IMR-90 (cell line): ENCODE results near the gene ACTR1A. TPM values are rescaled to one million over a fixed set of nuclear protein-coding genes. Genes with fewer than 3 reads are reported as not detected.

Experiments used
- ATAC-seq: fragments of 200-7000 bp; cut with Tn5 transposase; 2 replicates; pipeline ENCODE4 v1.9.1; 2020; ENCODE audit warnings: low read depth, mild to moderate bottlenecking, moderate library complexity
- BruUV-seq: library from RNA; stranded (reverse); fragments of 400-500 nt; replicated peaks from 2 replicates; lab custom pipeline; 2021; lab: Mats Ljungman, UMichigan
- CTCF ChIA-PET: fragments of 300-600 bp; formaldehyde crosslinking; extraction: SDS; loops from one replicate; lab custom pipeline; 2021; ENCODE audit warnings: antibody characterized with exemption; lab: Yijun Ruan, JAX
- POLR2A ChIA-PET: fragments of 300-600 bp; sonication (Branson Sonifier 250); formaldehyde crosslinking; loops from one replicate; lab custom pipeline; 2022; ENCODE audit warnings: antibody characterized with exemption; ENCODE audit not compliant: unreplicated experiment; lab: Charles Lee
- DNase-seq: peaks from one replicate; pipeline ENCODE4 v3.0.0; 2013
- H2AFZ ChIP-seq: replicated peaks from 2 replicates; pipeline ENCODE3; 2013; ENCODE audit warnings: low read length, mild to moderate bottlenecking; ENCODE audit not compliant: poor library complexity
- H2AK5ac ChIP-seq: 2 replicates; pipeline ENCODE4 v1.6.1; 2013; ENCODE audit warnings: low read depth, low read length, inconsistent platforms
- H2AK9ac ChIP-seq: replicated peaks from 2 replicates; pipeline ENCODE3; 2013; ENCODE audit warnings: mild to moderate bottlenecking, low read depth, low read length, moderate library complexity; ENCODE audit not compliant: poor library complexity
- H2BK120ac ChIP-seq: 2 replicates; pipeline ENCODE4 v1.6.1; 2013; ENCODE audit warnings: low read depth, low read length, inconsistent platforms
- H2BK15ac ChIP-seq: 3 replicates; pipeline ENCODE4 v1.6.1; 2013; ENCODE audit warnings: low read depth, low read length, inconsistent platforms
- H2BK20ac ChIP-seq: 2 replicates; pipeline ENCODE4 v1.6.1; 2013; ENCODE audit warnings: low read depth, mild to moderate bottlenecking, inconsistent platforms, low read length, moderate library complexity
- H2BK5ac ChIP-seq: 2 replicates; pipeline ENCODE4 v1.6.1; 2013; ENCODE audit warnings: mild to moderate bottlenecking, low read depth, low read length, inconsistent platforms; ENCODE audit not compliant: poor library complexity, severe bottlenecking
- H3K14ac ChIP-seq: replicated peaks from 2 replicates; pipeline ENCODE4 v1.6.1; 2013; ENCODE audit warnings: low read depth, low read length, inconsistent platforms
- H3K18ac ChIP-seq: 2 replicates; pipeline ENCODE4 v1.6.1; 2013; ENCODE audit warnings: low read depth, low read length, control low read depth
- H3K23ac ChIP-seq: 2 replicates; pipeline ENCODE4 v1.6.1; 2013; ENCODE audit warnings: low read depth, low read length, inconsistent platforms
- H3K27ac ChIP-seq: 2 replicates; pipeline ENCODE4 v1.5.1; 2013; ENCODE audit warnings: mild to moderate bottlenecking, control low read depth, low read length; ENCODE audit not compliant: insufficient read depth
- H3K27me3 ChIP-seq: 2 replicates; pipeline ENCODE4 v1.6.1; 2013; ENCODE audit warnings: low read length; ENCODE audit not compliant: control insufficient read depth, insufficient read depth
- H3K36me3 ChIP-seq: 2 replicates; pipeline ENCODE4 v1.6.1; 2013; ENCODE audit warnings: low read length, mixed read lengths; ENCODE audit not compliant: control insufficient read depth, insufficient read depth
- H3K4ac ChIP-seq: 2 replicates; pipeline ENCODE4 v1.6.1; 2013; ENCODE audit warnings: low read depth, low read length, inconsistent platforms
- H3K4me1 ChIP-seq: 2 replicates; pipeline ENCODE4 v1.6.1; 2013; ENCODE audit warnings: low read length, mixed read lengths; ENCODE audit not compliant: control insufficient read depth, insufficient read depth
- H3K4me2 ChIP-seq: 2 replicates; pipeline ENCODE4 v1.6.1; 2013; ENCODE audit warnings: low read depth, mild to moderate bottlenecking, control low read depth, low read length, moderate library complexity
- H3K4me3 ChIP-seq: 2 replicates; pipeline ENCODE4 v1.5.1; 2013; ENCODE audit warnings: low read depth, mild to moderate bottlenecking, control low read depth, low read length, moderate library complexity; ENCODE audit not compliant: insufficient read depth
- H3K56ac ChIP-seq: 2 replicates; pipeline ENCODE4 v1.6.1; 2013; ENCODE audit warnings: low read length, inconsistent platforms; ENCODE audit not compliant: insufficient read depth; ENCODE audit errors: extremely low read depth
- H3K79me1 ChIP-seq, 2 experiments: 2 replicates each; pipeline ENCODE4 v1.6.1; 2013; ENCODE audit warnings: low read length in 2 of 2, inconsistent platforms in 1 of 2, low read depth in 1 of 2
- H3K9ac ChIP-seq: 2 replicates; pipeline ENCODE4 v1.6.1; 2013; ENCODE audit warnings: low read depth, low read length, control low read depth
- H3K9me1 ChIP-seq: 2 replicates; pipeline ENCODE4 v1.6.1; 2013; ENCODE audit warnings: low read length, inconsistent platforms; ENCODE audit not compliant: insufficient read depth
- H3K9me3 ChIP-seq: 2 replicates; pipeline ENCODE4 v1.6.1; 2013; ENCODE audit warnings: low read length; ENCODE audit not compliant: control insufficient read depth, insufficient read depth
- H4K20me1 ChIP-seq: 2 replicates; pipeline ENCODE4 v1.6.1; 2013; ENCODE audit warnings: low read length, inconsistent platforms; ENCODE audit not compliant: insufficient read depth
- H4K5ac ChIP-seq: 2 replicates; pipeline ENCODE4 v1.6.1; 2013; ENCODE audit warnings: mild to moderate bottlenecking, low read depth, low read length, control low read depth
- H4K8ac ChIP-seq, 2 experiments: 2 replicates each; pipeline ENCODE4 v1.6.1; 2013; ENCODE audit warnings: low read depth in 2 of 2, low read length in 2 of 2, control low read depth in 1 of 2, inconsistent platforms in 1 of 2
- H4K91ac ChIP-seq: 2 replicates; pipeline ENCODE4 v1.6.1; 2013; ENCODE audit warnings: low read depth, low read length, inconsistent platforms; ENCODE audit not compliant: insufficient read depth
- BHLHE40 ChIP-seq: fragments of 150-350 bp; IDR thresholded peaks from 2 replicates; pipeline ENCODE4 v1.6.1; 2016; ENCODE audit warnings: mild to moderate bottlenecking, low read depth, low read length
- CHD1 ChIP-seq: IDR thresholded peaks from 2 replicates; pipeline ENCODE4 v1.6.1; 2012; ENCODE audit warnings: low read depth, low read length, improper control_type of control experiment
- ELK1 ChIP-seq: fragments of 150-350 bp; IDR thresholded peaks from 2 replicates; pipeline ENCODE4 v1.6.1; 2016; ENCODE audit warnings: low read depth, mild to moderate bottlenecking, low read length, moderate library complexity, borderline replicate concordance
- NFE2L2 ChIP-seq: fragments of 150-350 bp; IDR thresholded peaks from 2 replicates; pipeline ENCODE4 v1.6.1; 2016; ENCODE audit warnings: low read depth, mild to moderate bottlenecking, low read length
- POLR2A ChIP-seq: IDR thresholded peaks from 2 replicates; pipeline ENCODE4 v1.6.1; 2012; ENCODE audit warnings: mild to moderate bottlenecking, low read depth, low read length
- SMC3 ChIP-seq: fragments of 150-350 bp; IDR thresholded peaks from 2 replicates; pipeline ENCODE4 v1.6.1; 2016; ENCODE audit warnings: low read depth, mild to moderate bottlenecking, antibody characterized with exemption, low read length, moderate library complexity
- WGBS, 2 experiments: methylation state at CpG; one replicate each; pipeline versions ENCODE4 v1.1.5 to v1.1.7; 2013; ENCODE audit warnings: missing lambda C conversion rate in 2 of 2; ENCODE audit not compliant: insufficient read length in 1 of 2; ENCODE audit errors: extremely low coverage in 2 of 2; 5-methylcytosine and 5-hydroxymethylcytosine counted together
- dilution Hi-C: fragments of 300-500 bp; cut with HindIII; formaldehyde crosslinking; loops from one replicate; pipeline ENCODE4 v1.14.3; 2018; ENCODE audit warnings: low sequenced_read_pairs; ENCODE audit not compliant: unreplicated experiment
- in situ Hi-C: fragments of 300-500 bp; cut with MboI; formaldehyde crosslinking; loops from 3 replicates; pipeline ENCODE4 v1.14.3; 2019; ENCODE audit warnings: low sequenced_read_pairs, inconsistent platforms, mixed read lengths
- intact Hi-C: fragments of 100-400 bp; cut with micrococcal nuclease; formaldehyde crosslinking; loops from 2 replicates; pipeline ENCODE4 v1.10.0; 2022
- polyA plus RNA-seq, 3 experiments: library from polyadenylated mRNA; depleted of rRNA; stranded (reverse); fragments of >200 nt; gene quantifications; 2 replicates each; pipeline ENCODE4 v1.2.3, GENCODE V29; 2012; ENCODE audit warnings: low replicate concordance in 1 of 3
- total RNA-seq: library from RNA; depleted of rRNA; stranded (reverse); fragments of >200 nt; gene quantifications from 2 replicates; pipeline ENCODE4 v1.2.3, GENCODE V29; 2012

The ACTR1A gene
- total and polyA plus RNA-seq, 2 of the 4 experiments (the other 2 are of a cell fraction) = 142 to 157 TPM

DNA sequence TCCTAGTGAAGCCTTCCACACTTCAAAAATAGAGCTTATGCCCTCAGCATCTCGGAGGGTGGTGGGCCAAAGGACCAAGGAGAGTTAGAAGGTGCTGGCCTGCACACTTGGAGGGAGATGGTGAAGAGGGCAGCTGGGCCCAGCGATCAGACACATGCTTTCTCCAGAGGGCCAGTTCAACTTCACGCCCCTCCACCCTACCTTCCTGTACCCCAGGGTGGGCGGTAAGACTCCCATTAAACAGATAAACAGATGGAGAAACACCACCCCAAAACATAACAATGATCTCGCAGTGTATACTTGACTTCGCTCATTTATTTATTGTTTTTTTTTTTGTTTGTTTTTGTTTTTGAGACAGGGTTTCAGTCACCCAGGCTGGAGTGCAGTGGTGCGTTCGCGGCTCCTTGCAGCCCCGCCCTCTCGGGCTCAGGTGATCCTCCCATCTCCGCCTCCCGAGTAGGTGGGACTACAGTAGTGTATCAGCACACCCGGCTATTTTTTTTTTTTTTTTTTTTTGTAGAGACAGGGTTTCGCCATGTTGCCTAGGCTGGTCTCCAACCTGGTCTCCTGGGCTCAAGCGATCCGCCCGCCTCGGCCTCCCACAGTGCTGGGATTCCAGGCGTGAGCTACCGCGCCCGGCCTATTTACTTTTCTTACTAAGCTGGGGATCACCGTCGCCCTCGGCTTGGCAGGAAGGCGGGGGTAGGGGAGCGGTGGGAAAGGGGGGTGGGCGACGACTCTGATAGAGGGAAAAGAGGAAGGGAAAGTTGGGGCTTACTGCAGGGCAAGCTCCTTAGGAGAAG, 53.0 kb downstream of the ACTR1A start:
- Histone ChIP-seq H4K91ac (no peak overlapping the region; the same call in 1 of the 2 replicates), H3K18ac (no peak overlapping the region), H3K4me2 (peak overlapping the region; percentile 97), H3K23ac (peak overlapping the region; percentile 65; the same call in 1 of the 2 replicates), H2BK15ac (0 out of 3 replicates have a peak overlapping the region, but pooled peaks have one; percentile 11), H3K9me1 (peaks cover 10% of the 10 kb centered on the region; the same call in 1 of the 2 replicates), H3K9me3 (no peaks in the 10 kb centered on the region), H4K20me1 (no peaks in the 10 kb centered on the region; the same call in 1 of the 2 replicates), H3K14ac (peak overlapping the region; percentile 34), H2AK5ac (peak overlapping the region; percentile 89), H3K79me1 (peaks cover 4% of the 10 kb centered on the region in 2 experiments; a peak in 2 of 4 replicates), H3K36me3 (no peaks in the 10 kb centered on the region), H3K4me1 (peaks cover 9% of the 10 kb centered on the region), H4K8ac (peak overlapping the region; percentile 70 to 98), H2BK5ac (no peak overlapping the region), H4K5ac (peak overlapping the region; percentile 77), H3K27ac (no peak overlapping the region; the same call in 1 of the 2 replicates), H2BK20ac (no peak overlapping the region), H3K4ac (peak overlapping the region; percentile 47), H2AK9ac (peak overlapping the region; percentile 70), H3K4me3 (peak overlapping the region; percentile 66), H3K27me3 (no peaks in the 10 kb centered on the region; the same call in 1 of the 2 replicates), H2BK120ac (no peak overlapping the region; the same call in 1 of the 2 replicates), H2AFZ (peak overlapping the region; percentile 99), H3K9ac (peak overlapping the region; percentile 70), H3K56ac (no peak overlapping the region)
- dilution Hi-C loops (no loop called here), in situ Hi-C loops (no loop called here), intact Hi-C loops (no loop called here)
- WGBS, 2 experiments = no CpG with 5 or more reads among the region's 30 CpGs
- POLR2A ChIA-PET = no interaction called here
- no TSS peak for BruUV-seq
- CTCF ChIA-PET = no interaction called here
- ATAC-seq = no peak
- no peak for DNase-seq
- TF ChIP-seq SMC3 = no peak
- TF ChIP-seq NFE2L2 = no peak
- TF ChIP-seq CHD1 = no peak
- no peak for TF ChIP-seq BHLHE40
- TF ChIP-seq POLR2A = no peak
- no peak for TF ChIP-seq ELK1
